ENCODE data around the gene HTRA3. TPM values are rescaled to one million over a fixed set of nuclear protein-coding genes. Genes with fewer than 3 reads are reported as not detected.

HTRA3 gene
- polyA plus RNA-seq, result not detected in 2 replicates
- polyA minus RNA-seq, result not detected in 2 replicates

- Histone ChIP-seq H3K4me3 (ENCODE audit: low read length) (peak within 1 kb of the TSS; percentile 33), H3K79me2 (replicated peaks; ENCODE audit: insufficient read depth, low read length) (no peaks in the 10 kb centered on the region), H3K9me2 (ENCODE audit: insufficient read depth, low read length) (no peaks in the 10 kb centered on the region), H2AFZ (ENCODE audit: low read depth, low read length) (no peak within 1 kb of the TSS), H3K27ac (ENCODE audit: low read length) (no peak within 1 kb of the TSS), H3K4me2 (ENCODE audit: low read length) (no peak within 1 kb of the TSS), H4K20me1 (ENCODE audit: insufficient read depth) (no peaks in the 10 kb centered on the region), H3K9me3 (ENCODE audit: low read length) (no peaks in the 10 kb centered on the region), H3K36me3 (ENCODE audit: insufficient read depth, low read length) (no peaks in the 10 kb centered on the region), H3K9ac (ENCODE audit: low read length) (no peak within 1 kb of the TSS), H3F3A (ENCODE audit: insufficient read depth, low read length, poor library complexity, severe bottlenecking) (no peaks in the 10 kb centered on the region), H3K27me3 (ENCODE audit: insufficient read depth, low read depth, low read length) (peaks cover 37% of the 10 kb centered on the region)
- TF ChIP-seq EZH2 (IDR thresholded peaks at IDR 0.05; ENCODE audit: borderline replicate concordance, insufficient read depth, low read length, poor library complexity, severe bottlenecking) (no peak), POLR2AphosphoS5 (IDR thresholded peaks at IDR 0.05) (no peak), RAD21 (conservative IDR thresholded peaks at IDR 0.05) (no peak), EP300 (conservative IDR thresholded peaks at IDR 0.05; ENCODE audit: poor library complexity, severe bottlenecking) (no peak), SMC3 (conservative IDR thresholded peaks at IDR 0.05; ENCODE audit: poor library complexity) (no peak), MXI1 (conservative IDR thresholded peaks at IDR 0.05; ENCODE audit: poor library complexity, severe bottlenecking) (no peak), CTCF (IDR thresholded peaks at IDR 0.05; ENCODE audit: poor library complexity, severe bottlenecking) (no peak), REST (IDR thresholded peaks at IDR 0.05; ENCODE audit: borderline replicate concordance) (no peak), TAF1 (IDR thresholded peaks at IDR 0.05; ENCODE audit: low read depth) (no peak)
These were observed at the start of gene HTRA3 for GRCh38 chr4:8269535-8270417. Gene HTRA3, plus strand, starts transcription at chr4:8269754. Its CDS starts 215 bp downstream, at chr4:8269969.

- H3K27ac ChIP-seq (ENCODE audit: low read length), result no peak overlapping the region
- no peaks in the 10 kb centered on the region for H3K27me3 ChIP-seq (ENCODE audit: insufficient read depth, low read depth, low read length)
These were observed 48.7 kb upstream of the HTRA3 start for GRCh38 chr4:8220661-8221450.

More at GRCh38 chr4:8220661-8221450, 48.7 kb upstream of the HTRA3 start:
- H3K4me3 ChIP-seq (ENCODE audit: low read length), result no peak overlapping the region
- H3K9me2 ChIP-seq (ENCODE audit: insufficient read depth, low read length), result no peaks in the 10 kb centered on the region
- H3K9me3 ChIP-seq (ENCODE audit: low read length), result no peaks in the 10 kb centered on the region
- H4K20me1 ChIP-seq (ENCODE audit: insufficient read depth), result no peaks in the 10 kb centered on the region
- no peaks in the 10 kb centered on the region for H3F3A ChIP-seq (ENCODE audit: insufficient read depth, low read length, poor library complexity, severe bottlenecking)
- TF ChIP-seq POLR2AphosphoS5 (IDR thresholded peaks at IDR 0.05), result no peak
- TF ChIP-seq RAD21 (conservative IDR thresholded peaks at IDR 0.05), result no peak
- TF ChIP-seq TAF1 (IDR thresholded peaks at IDR 0.05; ENCODE audit: low read depth), result no peak
- TF ChIP-seq CTCF (IDR thresholded peaks at IDR 0.05; ENCODE audit: poor library complexity, severe bottlenecking), result no peak
- TF ChIP-seq REST (IDR thresholded peaks at IDR 0.05; ENCODE audit: borderline replicate concordance), result no peak
- TF ChIP-seq MXI1 (conservative IDR thresholded peaks at IDR 0.05; ENCODE audit: poor library complexity, severe bottlenecking), result no peak
- TF ChIP-seq SMC3 (conservative IDR thresholded peaks at IDR 0.05; ENCODE audit: poor library complexity), result no peak
- TF ChIP-seq EP300 (conservative IDR thresholded peaks at IDR 0.05; ENCODE audit: poor library complexity, severe bottlenecking), result no peak
- TF ChIP-seq EZH2 (IDR thresholded peaks at IDR 0.05; ENCODE audit: borderline replicate concordance, insufficient read depth, low read length, poor library complexity, severe bottlenecking), result no peak
- no peaks in the 10 kb centered on the region for H3K79me2 ChIP-seq (replicated peaks; ENCODE audit: insufficient read depth, low read length)
- H3K9ac ChIP-seq (ENCODE audit: low read length), result no peak overlapping the region
- H3K36me3 ChIP-seq (ENCODE audit: insufficient read depth, low read length), result no peaks in the 10 kb centered on the region
- H2AFZ ChIP-seq (ENCODE audit: low read depth, low read length), result no peak overlapping the region
- H3K4me2 ChIP-seq (ENCODE audit: low read length), result no peak overlapping the region

Measured in neural cell (in vitro differentiated cells).